Islet precursor cell (in vitro differentiated cells): ENCODE results near the gene PACSIN2.
A peak's percentile ranks its signal among the peaks of the same experiment; 100 is the strongest.
"Not testable (repeated sequence)": the region's sequence is repeated elsewhere in the genome, so short reads cannot be mapped to it uniquely, and the experiment has no call there.

ENCODE experiments used
- DNase-seq: peaks from one replicate; pipeline ENCODE4 v3.0.0-alpha.2; 2018

Gene PACSIN2

GRCh38 chr22:42924436-42924835 lies 90.5 kb downstream of the PACSIN2 start:
- no peak for DNase-seq

- no peak for DNase-seq
These were observed 92.4 kb downstream of the PACSIN2 start for GRCh38 chr22:42922374-42923191.

GRCh38 chr22:42920101-42920820 lies 94.7 kb downstream of the PACSIN2 start:
- DNase-seq, result no peak

- peak; percentile 86 for DNase-seq
These were observed 95.8 kb downstream of the PACSIN2 start for GRCh38 chr22:42919199-42919598.

GRCh38 chr22:42918500-42918899 lies 96.4 kb downstream of the PACSIN2 start:
- DNase-seq, result no peak

GRCh38 chr22:42917358-42917757 lies 97.6 kb downstream of the PACSIN2 start:
- not testable (repeated sequence) for DNase-seq

- peak; percentile 65 for DNase-seq
These were observed 98.8 kb downstream of the PACSIN2 start for GRCh38 chr22:42915980-42916765.

GRCh38 chr22:42914511-42915076 lies 100.4 kb downstream of the PACSIN2 start:
- DNase-seq, result no peak

- no peak for DNase-seq
These were observed 101.0 kb downstream of the PACSIN2 start for GRCh38 chr22:42913874-42914510.

- DNase-seq, result no peak
These were observed 102.9 kb downstream of the PACSIN2 start for GRCh38 chr22:42912059-42912458.

GRCh38 chr22:42910221-42910942 lies 104.6 kb downstream of the PACSIN2 start:
- no peak for DNase-seq

- no peak for DNase-seq
These were observed 105.4 kb downstream of the PACSIN2 start for GRCh38 chr22:42909363-42910058.

- DNase-seq, result no peak
These were observed 106.6 kb downstream of the PACSIN2 start for GRCh38 chr22:42908374-42908746.

- no peak for DNase-seq
These were observed 107.3 kb downstream of the PACSIN2 start for GRCh38 chr22:42907404-42908373.

GRCh38 chr22:42906605-42907348 lies 108.2 kb downstream of the PACSIN2 start:
- DNase-seq, result no peak

GRCh38 chr22:42905702-42906183 lies 109.2 kb downstream of the PACSIN2 start:
- no peak for DNase-seq

GRCh38 chr22:42905217-42905616 lies 109.7 kb downstream of the PACSIN2 start:
- no peak for DNase-seq

- no peak for DNase-seq
These were observed 110.9 kb downstream of the PACSIN2 start for GRCh38 chr22:42904050-42904449.
